ENCODE data around the gene SKP1. TPM values are rescaled to one million over a fixed set of nuclear protein-coding genes. Genes with fewer than 3 reads are reported as not detected.
"Not testable (repeated sequence)": the region's sequence is repeated elsewhere in the genome, so short reads cannot be mapped to it uniquely, and the experiment has no call there.

SKP1 gene
- polyA plus RNA-seq, 5 donors, result 538 to 706 (median 552) TPM

DNA sequence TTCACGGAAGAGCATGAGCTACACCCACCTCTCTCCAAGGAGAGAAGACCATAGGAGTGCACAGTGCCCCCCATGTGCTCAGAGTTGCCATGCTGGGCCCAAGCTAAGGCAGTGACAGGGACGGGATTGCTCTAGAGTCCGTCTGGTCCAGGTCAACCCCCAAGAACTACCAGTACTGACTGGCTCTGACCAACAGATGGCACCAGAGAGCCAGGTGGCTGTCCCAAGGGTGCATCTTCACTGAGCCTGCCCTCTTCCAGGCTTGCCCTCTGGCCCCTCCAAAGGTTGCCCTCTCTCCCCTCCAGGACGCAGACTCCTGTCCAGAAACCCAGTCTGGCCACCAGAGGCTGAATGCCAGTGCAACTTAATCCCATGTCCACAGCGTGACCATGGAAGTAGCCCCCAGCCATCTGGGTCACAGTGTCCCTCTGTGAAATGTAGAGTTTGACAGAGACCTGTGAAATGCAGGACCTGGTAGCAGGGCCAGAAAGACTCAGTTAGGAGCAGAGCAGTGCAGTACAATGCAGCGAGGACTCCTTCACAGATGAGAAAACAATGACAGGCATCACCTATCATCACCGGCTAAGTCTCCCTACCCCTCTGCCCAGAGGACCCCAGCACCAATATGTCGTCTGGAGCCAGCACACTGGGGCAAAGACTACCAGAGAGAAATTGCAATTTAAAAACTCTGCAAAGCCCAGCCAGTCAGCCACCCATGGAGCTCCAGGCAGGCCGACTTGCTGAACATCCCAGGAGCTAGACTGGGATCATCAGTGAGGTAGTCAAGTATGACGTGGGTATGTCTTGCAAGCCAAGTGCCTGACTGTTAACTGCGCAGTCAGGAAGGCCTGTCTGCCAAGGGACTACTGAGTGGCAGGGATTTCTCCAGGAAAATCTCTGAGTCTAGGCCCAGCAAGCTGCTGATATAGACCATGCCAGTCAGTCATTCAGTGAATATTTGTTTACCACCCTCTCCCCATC lies 7.7 kb upstream of the SKP1 start:
- peak; percentile 25 to 43 for DNase-seq

DNA sequence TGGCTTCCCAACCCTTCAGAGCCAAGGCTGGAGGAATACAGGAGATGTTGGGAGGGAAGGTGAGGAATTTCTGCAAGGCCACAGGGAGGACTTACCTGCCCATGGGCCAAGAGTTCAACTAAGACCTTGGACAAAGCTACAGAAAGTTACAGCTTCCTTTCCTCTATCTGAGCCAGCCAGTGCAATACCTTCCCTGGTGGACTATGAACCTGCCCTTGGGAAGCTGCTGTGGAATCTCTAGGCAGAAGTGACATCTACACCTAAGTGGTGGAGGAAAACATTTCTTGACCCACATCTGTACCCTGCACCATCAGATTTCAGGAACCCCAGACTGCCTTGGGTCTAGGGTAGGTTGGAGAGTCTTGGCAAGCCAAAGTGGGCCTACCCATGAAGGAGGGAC lies 6.7 kb upstream of the SKP1 start:
- no peak for DNase-seq

DNA sequence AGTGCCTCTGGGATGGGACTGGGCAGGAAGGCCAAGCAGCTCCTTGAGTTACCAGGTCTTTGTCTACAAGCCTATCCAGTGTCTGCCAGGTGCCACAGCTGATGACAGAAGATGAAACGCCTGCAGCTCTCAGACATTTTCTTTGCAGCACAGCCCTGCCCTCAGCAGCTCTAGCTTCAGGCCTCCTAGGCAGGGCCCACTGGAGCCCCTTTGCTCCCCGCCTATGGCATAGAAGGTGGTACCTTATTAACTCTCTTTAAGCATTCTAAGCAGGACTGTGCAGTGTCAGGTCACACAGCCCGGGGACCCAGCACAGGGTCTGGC lies 1.3 kb upstream of the SKP1 start:
- no peak for DNase-seq

DNA sequence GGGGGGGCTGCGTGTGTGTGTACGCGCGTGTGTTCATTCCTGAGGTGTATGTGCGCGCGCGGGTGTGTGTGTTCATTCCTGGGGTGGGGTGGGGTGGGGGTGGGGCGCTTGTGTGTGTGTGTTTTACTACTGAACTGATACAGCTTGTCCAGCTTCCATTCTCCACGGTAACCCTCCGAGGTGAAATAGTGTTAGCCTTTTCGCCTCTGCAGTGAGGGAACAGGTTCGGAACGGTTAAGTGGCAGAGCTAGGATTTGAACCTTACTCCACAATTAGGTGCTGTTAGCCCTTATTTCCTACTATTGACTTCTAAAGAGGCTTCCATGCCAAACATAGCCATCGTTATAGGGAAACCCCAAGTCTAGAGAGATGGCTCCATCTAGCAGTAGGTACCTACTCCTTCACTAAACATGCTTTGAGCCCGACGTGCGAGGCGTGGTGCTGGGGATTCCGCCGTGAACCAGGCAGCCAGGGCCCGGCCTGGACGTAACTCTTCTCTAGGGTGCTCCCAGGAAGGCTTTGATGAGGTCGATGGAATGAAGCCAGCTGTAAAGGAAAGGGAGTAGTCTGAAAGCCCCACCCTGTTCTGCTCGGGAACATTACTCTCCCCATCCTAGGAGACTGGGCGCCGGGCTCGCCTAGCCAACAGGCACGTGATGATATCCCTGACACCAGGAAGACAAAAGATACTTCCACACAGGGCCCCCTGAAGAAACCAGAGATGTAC lies 782 bp upstream of the SKP1 start:
- DNase-seq, result no peak

DNA sequence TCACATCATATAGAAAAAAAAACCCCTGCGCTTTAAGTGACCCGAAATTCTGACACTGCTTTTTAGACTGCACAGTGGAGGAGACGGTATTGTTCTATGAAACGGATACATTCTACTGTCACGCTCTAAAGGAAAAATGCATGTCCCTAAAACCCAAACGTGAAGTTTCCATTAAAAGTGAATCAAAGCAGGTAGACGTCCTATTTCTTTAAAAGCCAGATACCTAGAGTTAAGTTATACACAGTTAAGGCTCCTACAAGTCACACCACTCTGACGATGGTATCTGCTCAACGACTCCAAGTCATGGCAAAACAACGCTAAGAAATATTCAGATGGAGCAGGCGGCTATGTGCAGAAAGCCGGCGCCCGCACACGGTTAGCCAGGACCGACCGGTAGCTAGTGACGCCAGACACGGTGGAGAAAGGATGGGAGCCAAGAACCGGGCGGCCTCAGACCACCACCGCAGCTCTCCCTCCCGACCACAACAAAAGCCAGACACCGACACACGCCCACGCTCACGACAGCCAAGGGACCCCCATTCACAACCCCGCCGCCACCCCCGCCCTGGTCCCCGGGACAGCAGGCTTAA lies 734 bp downstream of the SKP1 start:
- DNase-seq, result peak in 1 of 2 donors; percentile 36

DNA sequence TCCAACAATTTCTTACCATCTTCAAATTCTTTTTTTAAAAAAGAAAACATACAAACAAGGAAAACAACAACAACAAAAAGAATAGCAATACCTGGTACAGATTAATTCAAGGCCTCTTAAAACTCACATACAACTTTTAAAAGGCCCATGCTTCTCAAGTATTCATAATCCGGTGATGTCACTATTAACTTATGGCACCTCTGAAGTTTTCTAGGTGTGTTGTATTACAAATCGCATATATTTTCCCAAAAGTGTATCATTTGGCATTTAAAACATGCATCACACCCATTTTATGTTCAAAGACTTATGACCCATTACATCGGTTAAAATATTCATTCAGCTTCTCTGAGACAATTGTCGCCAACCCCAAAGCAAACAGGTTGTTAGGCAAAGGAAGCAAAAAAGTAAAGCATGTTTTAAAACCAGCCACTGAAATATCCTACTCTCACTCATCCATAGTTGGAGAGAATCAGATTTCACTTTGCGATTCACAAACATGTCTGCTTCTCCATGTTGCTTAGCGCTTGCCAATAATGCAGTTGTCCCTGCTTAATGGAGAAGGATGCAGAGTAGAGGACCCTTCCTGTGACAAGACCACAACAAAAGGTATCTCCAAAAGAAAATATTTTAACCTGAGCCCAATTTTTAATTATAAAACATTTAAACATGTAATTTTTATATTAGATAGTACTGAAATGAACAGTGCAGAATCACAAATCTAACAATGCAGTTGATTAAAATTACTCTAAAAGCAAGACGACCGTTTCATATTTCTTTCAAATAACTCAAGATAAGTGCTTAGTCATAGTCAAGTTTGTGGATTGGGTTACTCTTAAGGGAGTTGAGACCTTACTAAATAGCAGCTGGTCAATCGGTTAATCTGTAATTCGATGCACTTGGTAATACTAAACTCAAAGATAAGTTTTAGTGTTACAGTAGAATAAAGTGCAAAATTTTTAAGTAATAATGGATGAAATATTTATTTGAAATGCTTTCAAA lies 1.6 kb downstream of the SKP1 start:
- DNase-seq, result peak in 1 of 2 donors; percentile 7

DNA sequence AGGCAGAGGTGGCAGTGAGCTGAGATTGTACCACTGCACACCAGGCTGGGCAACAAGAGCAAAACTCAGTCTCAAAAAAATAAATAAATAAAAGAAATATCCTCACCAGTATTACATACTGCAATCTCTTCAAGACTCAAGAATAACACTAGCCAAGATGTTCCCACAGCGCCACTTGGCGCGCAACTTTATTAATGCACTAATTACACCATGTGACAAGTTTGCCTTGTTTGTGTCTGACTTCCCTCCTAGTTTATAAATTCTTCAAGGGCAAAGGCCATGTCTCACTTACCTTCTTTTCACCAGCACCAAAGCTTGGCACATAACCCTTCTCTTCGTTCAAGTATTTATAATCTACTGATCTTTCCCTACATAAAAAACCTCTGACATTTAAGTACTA lies 4.8 kb downstream of the SKP1 start:
- no peak for DNase-seq

DNA sequence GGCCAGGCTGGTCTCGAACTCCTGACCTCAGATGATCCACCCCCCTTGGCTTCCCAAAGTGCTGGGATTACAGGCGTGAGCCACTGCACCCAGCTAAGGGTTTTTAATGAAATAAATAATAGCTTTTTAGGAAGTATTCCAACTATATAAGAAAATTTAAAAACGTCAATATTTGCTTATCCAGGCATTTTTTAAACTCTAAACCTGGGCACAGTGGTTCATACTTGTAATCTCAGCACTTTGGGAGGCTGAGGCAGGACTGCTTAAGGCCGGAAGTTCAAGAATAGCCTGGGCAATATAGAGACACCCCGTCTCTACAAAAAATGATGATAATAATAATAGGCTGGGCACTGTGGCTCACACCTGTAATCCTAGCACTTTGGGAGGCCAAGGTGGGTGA lies 14.2 kb downstream of the SKP1 start:
- DNase-seq, result no peak

DNA sequence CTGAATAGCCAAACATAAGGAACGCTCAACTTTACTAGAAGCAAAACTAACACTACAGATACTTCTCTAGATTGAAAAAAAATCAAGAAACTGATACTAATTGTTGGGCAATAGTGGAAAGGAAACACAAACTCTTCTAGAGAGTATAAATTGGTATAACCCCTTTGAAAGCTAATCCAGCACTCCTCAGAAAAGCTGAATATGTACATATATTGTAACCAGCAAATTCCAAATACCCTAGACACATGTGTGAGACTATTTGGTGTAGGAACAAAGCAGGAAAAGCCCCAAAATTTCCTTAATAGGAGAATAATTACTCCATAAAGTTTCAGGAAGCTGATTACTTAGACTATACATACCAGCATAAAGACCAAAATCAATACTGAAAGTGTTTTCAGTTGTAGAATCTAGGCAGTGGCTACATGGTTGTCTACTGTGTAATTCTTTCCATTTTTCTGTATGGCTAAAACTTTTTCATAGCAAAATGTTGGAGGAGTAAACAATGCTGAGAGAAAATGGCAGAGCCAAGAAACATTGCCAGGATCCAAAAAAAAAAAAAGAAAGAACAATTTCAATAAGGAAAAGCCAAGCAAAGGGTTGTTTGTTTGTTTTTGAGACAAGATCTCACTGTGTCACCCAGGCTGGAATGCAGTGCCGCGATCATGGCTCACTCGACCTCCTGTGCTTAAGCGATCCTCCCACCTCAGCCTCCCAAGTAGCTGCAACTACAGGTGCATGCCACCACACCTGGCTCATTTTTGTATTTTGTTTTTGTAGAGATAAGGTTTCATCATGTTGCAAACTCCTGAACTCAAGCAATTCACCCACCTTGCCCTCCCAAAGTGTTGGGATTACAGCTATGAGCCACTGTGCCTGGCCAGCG lies 15.0 kb downstream of the SKP1 start:
- no peak for DNase-seq

DNA sequence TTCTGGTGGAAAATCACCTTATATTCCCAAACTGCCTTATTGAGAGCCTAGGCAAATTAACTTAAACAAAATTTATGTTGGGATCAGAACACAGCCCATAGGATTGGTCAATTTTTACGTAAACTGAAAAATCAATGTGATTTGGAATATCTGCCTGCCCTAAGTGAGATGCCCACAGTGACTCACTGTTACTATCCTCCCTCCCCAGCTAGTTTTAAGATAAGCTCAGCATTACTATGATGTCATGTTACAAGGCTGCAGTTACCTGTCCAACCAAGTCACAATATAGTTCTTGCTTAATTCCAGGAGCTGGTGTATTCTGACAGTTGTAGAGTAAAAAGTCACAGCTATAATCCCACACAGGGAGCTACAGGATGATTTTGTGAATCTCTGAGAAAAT lies 23.1 kb downstream of the SKP1 start:
- DNase-seq, result no peak

DNA sequence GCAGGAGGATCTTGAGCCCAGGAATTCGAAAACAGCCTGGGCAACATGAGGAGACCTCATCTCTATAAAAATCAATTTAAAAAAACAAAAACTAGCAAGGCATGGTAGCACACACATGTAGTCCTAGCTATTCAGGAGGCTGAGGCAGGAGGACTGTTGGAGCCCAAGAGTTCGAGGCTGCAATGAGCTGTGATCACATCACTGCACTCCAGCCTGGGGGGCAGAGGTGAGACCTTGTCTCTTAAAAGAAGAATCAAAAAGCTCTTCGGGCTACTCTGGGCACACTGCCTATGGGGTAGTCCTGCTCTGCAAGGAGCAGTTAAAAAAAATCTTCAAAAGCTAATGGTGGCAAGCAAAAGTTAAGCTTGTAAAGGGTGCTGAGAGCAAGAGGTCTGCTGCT lies 23.5 kb downstream of the SKP1 start:
- no peak for DNase-seq

DNA sequence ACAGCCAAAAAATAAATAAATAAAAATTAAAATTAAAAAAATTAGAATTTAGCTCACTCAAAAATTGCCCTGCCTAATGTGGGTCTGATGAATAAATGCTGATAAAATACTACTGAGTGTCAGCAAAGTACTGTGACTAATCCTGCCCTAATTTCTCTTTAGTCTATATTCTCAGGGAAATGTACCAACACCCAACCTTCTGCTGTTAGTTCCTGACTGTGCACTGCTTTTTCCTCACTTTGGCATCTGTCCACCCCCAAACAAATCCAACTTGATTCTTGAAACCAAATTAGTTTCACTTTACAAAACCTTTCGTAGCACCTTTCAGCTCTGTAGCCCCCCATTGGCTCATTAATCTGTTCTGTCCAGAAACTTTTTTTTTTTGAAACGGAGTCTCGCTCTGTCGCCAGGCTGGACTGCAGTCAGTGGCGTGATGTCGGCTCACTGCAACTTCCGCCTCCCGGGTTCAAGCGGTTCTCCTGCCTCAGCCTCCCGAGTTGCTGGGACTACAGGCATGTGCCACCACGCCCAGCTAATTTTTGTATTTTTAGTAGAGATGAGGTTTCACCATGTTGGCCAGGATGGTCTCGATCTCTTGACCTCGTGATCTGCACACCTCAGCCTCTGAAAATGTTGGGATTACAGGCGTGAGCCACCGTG lies 24.4 kb downstream of the SKP1 start:
- not testable (repeated sequence) for DNase-seq

DNA sequence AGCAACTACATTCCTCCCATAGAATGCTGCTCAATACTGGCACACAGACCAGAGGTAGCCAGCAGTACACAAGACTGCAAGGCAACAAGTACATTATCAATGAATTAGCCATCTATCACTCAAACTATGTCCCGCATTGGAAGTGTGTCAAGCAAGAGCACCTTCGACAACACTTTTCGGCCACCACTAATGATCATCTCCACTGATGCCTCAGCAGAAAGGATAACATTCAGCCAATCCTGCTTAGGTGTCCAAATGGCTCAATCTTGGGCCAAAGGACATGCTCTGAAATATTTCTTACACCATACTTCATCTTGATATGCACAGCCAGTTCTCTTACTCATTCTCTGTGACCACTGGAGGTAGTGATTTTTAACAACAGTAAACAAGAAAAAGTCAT lies 25.0 kb downstream of the SKP1 start:
- DNase-seq, result no peak

DNA sequence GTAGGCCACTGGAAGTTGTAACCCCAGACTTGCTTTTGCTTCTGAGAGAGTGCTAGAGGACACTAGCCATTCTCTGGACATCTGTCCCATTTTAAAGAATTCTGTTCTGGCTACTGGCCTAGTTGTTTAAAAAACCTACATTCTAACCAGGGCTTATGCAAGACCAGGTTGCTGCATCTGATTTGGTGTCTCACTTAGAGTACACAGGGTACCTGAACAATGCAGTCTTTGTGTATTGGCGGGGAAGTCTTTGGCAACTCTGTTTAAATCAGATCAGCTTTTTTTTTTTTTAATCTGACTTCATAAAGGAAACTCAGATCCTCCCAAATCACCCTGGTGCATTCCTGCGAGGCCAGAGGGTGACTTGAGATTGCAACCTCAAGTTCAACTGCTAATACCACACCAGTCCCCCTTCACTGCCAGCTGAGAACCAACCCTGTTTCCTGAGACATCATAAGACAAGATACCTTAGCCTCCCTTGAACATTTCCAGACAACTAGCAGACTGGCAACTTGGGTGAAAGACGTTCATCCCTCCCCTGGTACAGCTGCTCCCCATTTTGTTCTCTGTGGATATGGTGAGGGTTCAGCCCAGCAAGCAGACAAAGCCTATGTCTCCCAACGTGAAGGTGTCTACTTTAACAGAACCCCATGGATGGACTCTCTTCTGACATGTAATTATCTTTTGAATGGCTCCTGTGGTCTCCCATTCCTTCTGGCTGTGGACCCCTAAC lies 27.0 kb downstream of the SKP1 start:
- DNase-seq, result no peak

DNA sequence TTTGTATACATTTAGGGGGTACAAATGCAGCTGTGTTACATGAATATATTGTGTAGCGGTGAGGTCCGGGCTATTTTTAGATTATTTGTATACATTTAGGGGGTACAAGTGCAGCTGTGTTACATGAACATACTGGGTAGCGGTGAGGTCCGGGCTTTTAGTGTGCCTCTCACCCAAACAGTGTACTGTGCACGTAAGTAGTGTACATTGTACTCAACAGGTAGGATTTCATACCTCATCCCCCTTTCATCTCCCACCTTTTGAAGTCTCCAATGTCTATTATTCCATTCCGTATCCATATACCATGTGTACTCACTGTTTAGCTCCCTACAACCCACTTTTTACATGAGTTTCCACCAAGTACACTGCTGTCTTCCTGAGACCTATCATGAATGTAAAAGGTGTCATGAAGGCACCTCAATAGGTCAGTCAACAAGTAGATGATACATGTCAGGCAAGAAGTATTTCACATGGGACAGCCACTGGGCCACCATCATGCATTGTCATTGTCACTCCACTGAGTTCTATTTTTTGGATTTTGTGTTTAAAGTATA lies 27.7 kb downstream of the SKP1 start:
- DNase-seq, result no peak

DNA sequence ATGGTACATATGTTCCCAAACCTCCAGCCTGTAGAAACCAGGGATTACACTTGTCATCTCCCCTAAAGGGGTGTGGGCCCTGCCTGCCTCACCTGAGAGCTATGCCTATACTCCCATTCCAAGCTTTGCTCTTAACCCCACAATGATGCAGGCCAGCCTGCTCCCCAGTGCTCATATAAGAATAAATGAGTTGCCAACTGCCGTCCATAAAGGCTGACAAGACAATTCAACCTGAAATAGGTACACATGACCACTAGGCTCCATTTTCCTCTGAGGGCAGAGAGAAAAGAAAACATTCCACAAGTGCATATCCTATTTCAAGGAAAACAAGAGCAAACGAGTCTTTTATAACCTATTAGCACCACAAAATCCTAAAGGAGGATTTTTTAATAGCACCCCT lies 28.4 kb downstream of the SKP1 start:
- DNase-seq, result no peak

DNA sequence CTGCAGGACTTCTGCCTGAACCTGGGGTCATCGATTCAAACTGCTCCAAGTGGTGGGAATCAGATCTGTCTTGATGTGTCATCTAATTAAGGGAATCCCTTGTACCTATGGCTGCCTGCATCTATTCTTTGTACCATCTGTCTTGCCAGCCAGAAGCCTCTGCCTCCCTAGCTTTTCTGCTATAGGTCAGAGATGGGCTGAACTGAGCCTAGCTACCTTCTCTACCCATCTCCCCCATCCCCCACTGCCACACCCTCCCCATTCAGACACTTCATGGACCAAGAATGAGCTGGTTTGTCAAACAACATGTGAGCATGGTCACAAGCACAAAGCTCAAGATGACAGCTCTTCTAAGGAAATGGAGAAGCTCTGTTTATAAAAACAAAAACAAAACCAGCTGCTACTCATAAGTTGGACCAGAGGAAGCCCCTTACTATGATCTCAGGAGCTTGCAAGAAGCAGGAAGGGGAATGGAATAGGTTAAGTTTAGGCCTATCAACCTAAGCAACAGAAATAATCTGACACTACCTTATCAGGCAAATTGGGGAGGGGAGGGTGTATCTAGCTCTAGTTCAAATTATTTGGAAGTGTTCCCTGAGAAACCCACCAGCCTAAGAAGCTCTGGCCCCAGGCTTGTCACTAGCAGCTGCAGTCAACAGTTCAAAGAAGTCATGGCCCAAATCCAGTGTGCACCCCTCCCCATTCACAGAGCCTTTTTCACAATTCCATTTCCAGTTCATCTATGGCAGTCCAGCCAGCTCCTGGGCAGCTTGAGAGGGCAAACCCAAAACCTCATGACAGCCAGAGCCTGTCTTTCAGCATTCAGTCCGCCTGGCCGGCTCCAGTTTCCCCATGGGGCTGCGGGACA lies 29.9 kb downstream of the SKP1 start:
- DNase-seq, result peak in 1 of 2 donors; percentile 48
